ENCODE data around the gene C5orf63.

Gene C5orf63

GRCh38 chr5:127011961-127012644, 61.2 kb downstream of the C5orf63 start:
- Histone ChIP-seq H3K4me1 (ENCODE audit: insufficient read depth, low read length, poor library complexity, severe bottlenecking) (peaks cover 36% of the 10 kb centered on the region), H4K20me1 (ENCODE audit: insufficient read depth, low read length, poor library complexity, severe bottlenecking) (no peaks in the 10 kb centered on the region), H3K4me3 (ENCODE audit: low read length, poor library complexity, severe bottlenecking) (peak overlapping the region; percentile 48), H3K4me2 (ENCODE audit: low read depth, low read length, poor library complexity, severe bottlenecking) (peak overlapping the region; percentile 73), H3K9me3 (ENCODE audit: insufficient read depth, low read depth, low read length) (no peaks in the 10 kb centered on the region), H3K36me3 (ENCODE audit: insufficient read depth, low read length) (no peaks in the 10 kb centered on the region), H2AFZ (ENCODE audit: low read length) (no peak overlapping the region), H3K9me2 (replicated peaks; ENCODE audit: low read depth, low read length) (no peaks in the 10 kb centered on the region), H3F3A (ENCODE audit: low read depth) (no peaks in the 10 kb centered on the region), H3K27me3 (ENCODE audit: insufficient read depth, low read length, poor library complexity, severe bottlenecking) (no peaks in the 10 kb centered on the region), H3K9ac (ENCODE audit: low read depth, low read length, poor library complexity, severe bottlenecking) (no peak overlapping the region), H3K79me2 (ENCODE audit: insufficient read depth, low read length) (0 out of 2 replicates have a peak, but pooled peaks cover 7% of the 10 kb centered on the region)
- TF ChIP-seq CTCF (conservative IDR thresholded peaks at IDR 0.05; ENCODE audit: low read length) (no peak), EZH2phosphoT487 (IDR thresholded peaks at IDR 0.05; ENCODE audit: borderline replicate concordance) (no peak)

- TF ChIP-seq EZH2phosphoT487 (IDR thresholded peaks at IDR 0.05; ENCODE audit: borderline replicate concordance) (no peak), CTCF (conservative IDR thresholded peaks at IDR 0.05; ENCODE audit: low read length) (no peak)
- H3K9me3 ChIP-seq (ENCODE audit: insufficient read depth, low read depth, low read length), result no peaks in the 10 kb centered on the region
- H3K4me2 ChIP-seq (ENCODE audit: low read depth, low read length, poor library complexity, severe bottlenecking), result peak overlapping the region; percentile 73
These were observed 62.1 kb downstream of the C5orf63 start for GRCh38 chr5:127011153-127011552.

GRCh38 chr5:127010362-127010761, 62.9 kb downstream of the C5orf63 start:
- Histone ChIP-seq H3K4me2 (ENCODE audit: low read depth, low read length, poor library complexity, severe bottlenecking) (no peak overlapping the region), H3F3A (ENCODE audit: low read depth) (no peaks in the 10 kb centered on the region), H3K9me3 (ENCODE audit: insufficient read depth, low read depth, low read length) (no peaks in the 10 kb centered on the region), H3K79me2 (ENCODE audit: insufficient read depth, low read length) (0 out of 2 replicates have a peak, but pooled peaks cover 7% of the 10 kb centered on the region), H3K4me3 (ENCODE audit: low read length, poor library complexity, severe bottlenecking) (no peak overlapping the region), H3K36me3 (ENCODE audit: insufficient read depth, low read length) (no peaks in the 10 kb centered on the region), H3K9me2 (replicated peaks; ENCODE audit: low read depth, low read length) (no peaks in the 10 kb centered on the region), H4K20me1 (ENCODE audit: insufficient read depth, low read length, poor library complexity, severe bottlenecking) (no peaks in the 10 kb centered on the region), H3K27me3 (ENCODE audit: insufficient read depth, low read length, poor library complexity, severe bottlenecking) (no peaks in the 10 kb centered on the region), H2AFZ (ENCODE audit: low read length) (no peak overlapping the region), H3K9ac (ENCODE audit: low read depth, low read length, poor library complexity, severe bottlenecking) (no peak overlapping the region), H3K4me1 (ENCODE audit: insufficient read depth, low read length, poor library complexity, severe bottlenecking) (peaks cover 36% of the 10 kb centered on the region)
- TF ChIP-seq EZH2phosphoT487 (IDR thresholded peaks at IDR 0.05; ENCODE audit: borderline replicate concordance), result no peak

More at GRCh38 chr5:127011153-127011552, 62.1 kb downstream of the C5orf63 start:
- Histone ChIP-seq H3K79me2 (ENCODE audit: insufficient read depth, low read length) (0 out of 2 replicates have a peak, but pooled peaks cover 7% of the 10 kb centered on the region), H4K20me1 (ENCODE audit: insufficient read depth, low read length, poor library complexity, severe bottlenecking) (no peaks in the 10 kb centered on the region), H3K9ac (ENCODE audit: low read depth, low read length, poor library complexity, severe bottlenecking) (no peak overlapping the region), H2AFZ (ENCODE audit: low read length) (no peak overlapping the region), H3K27me3 (ENCODE audit: insufficient read depth, low read length, poor library complexity, severe bottlenecking) (no peaks in the 10 kb centered on the region), H3K36me3 (ENCODE audit: insufficient read depth, low read length) (no peaks in the 10 kb centered on the region), H3K4me1 (ENCODE audit: insufficient read depth, low read length, poor library complexity, severe bottlenecking) (peaks cover 36% of the 10 kb centered on the region), H3K9me2 (replicated peaks; ENCODE audit: low read depth, low read length) (no peaks in the 10 kb centered on the region), H3F3A (ENCODE audit: low read depth) (no peaks in the 10 kb centered on the region), H3K4me3 (ENCODE audit: low read length, poor library complexity, severe bottlenecking) (no peak overlapping the region)

- no peaks in the 10 kb centered on the region for H3F3A ChIP-seq (ENCODE audit: low read depth)
- no peaks in the 10 kb centered on the region for H3K9me3 ChIP-seq (ENCODE audit: insufficient read depth, low read depth, low read length)
- no peak overlapping the region for H3K4me2 ChIP-seq (ENCODE audit: low read depth, low read length, poor library complexity, severe bottlenecking)
- H3K27me3 ChIP-seq (ENCODE audit: insufficient read depth, low read length, poor library complexity, severe bottlenecking), result no peaks in the 10 kb centered on the region
- H3K9ac ChIP-seq (ENCODE audit: low read depth, low read length, poor library complexity, severe bottlenecking), result no peak overlapping the region
- H3K4me1 ChIP-seq (ENCODE audit: insufficient read depth, low read length, poor library complexity, severe bottlenecking), result peaks cover 36% of the 10 kb centered on the region
- H4K20me1 ChIP-seq (ENCODE audit: insufficient read depth, low read length, poor library complexity, severe bottlenecking), result no peaks in the 10 kb centered on the region
- H2AFZ ChIP-seq (ENCODE audit: low read length), result no peak overlapping the region
- no peak for TF ChIP-seq EZH2phosphoT487 (IDR thresholded peaks at IDR 0.05; ENCODE audit: borderline replicate concordance)
- TF ChIP-seq CTCF (conservative IDR thresholded peaks at IDR 0.05; ENCODE audit: low read length), result no peak
- no peak overlapping the region for H3K4me3 ChIP-seq (ENCODE audit: low read length, poor library complexity, severe bottlenecking)
- 0 out of 2 replicates have a peak, but pooled peaks cover 7% of the 10 kb centered on the region for H3K79me2 ChIP-seq (ENCODE audit: insufficient read depth, low read length)
- no peaks in the 10 kb centered on the region for H3K9me2 ChIP-seq (replicated peaks; ENCODE audit: low read depth, low read length)
- H3K36me3 ChIP-seq (ENCODE audit: insufficient read depth, low read length), result no peaks in the 10 kb centered on the region
These were observed 63.5 kb downstream of the C5orf63 start for GRCh38 chr5:127009784-127010183.

Measured in Loucy (cell line).